H1 (cell line): ENCODE data around the gene OR2T35. TPM values are rescaled to one million over a fixed set of nuclear protein-coding genes. Genes with fewer than 3 reads are reported as not detected.
"Not testable (repeated sequence)": the region's sequence is repeated elsewhere in the genome, so short reads cannot be mapped to it uniquely, and the experiment has no call there.

Experiments
- CTCF ChIA-PET: fragments of 300-600 bp; sonication (Branson Sonifier 250); formaldehyde crosslinking; loops from one replicate; lab custom pipeline; 2021; ENCODE audit not compliant: partially characterized antibody; lab: Charles Lee
- POLR2A ChIA-PET: fragments of 300-600 bp; sonication (Branson Sonifier 250); formaldehyde crosslinking; loops from one replicate; lab custom pipeline; 2021; ENCODE audit warnings: inconsistent platforms; ENCODE audit not compliant: partially characterized antibody; lab: Charles Lee
- DNase-seq, 2 experiments: peaks; one replicate each; pipeline versions ENCODE4 v3.0.0 to v3.0.0-alpha.2; 2010 to 2022; ENCODE audit warnings: low spot score in 2 of 2, low read depth in 1 of 2, mixed read lengths in 1 of 2
- FAIRE-seq: peaks from 2 replicates; lab custom pipeline; 2011; peaks lifted over from hg19 to GRCh38; lab: Jason Lieb, UNC
- H2AFZ ChIP-seq: 2 replicates; pipeline ENCODE4 v1.8.1; 2012; ENCODE audit warnings: low read length, inconsistent platforms
- H2AK5ac ChIP-seq: 2 replicates; pipeline ENCODE4 v1.6.1; 2013; ENCODE audit warnings: low read depth, low read length
- H2BK120ac ChIP-seq: replicated peaks from 2 replicates; pipeline ENCODE3; 2013; ENCODE audit warnings: low read depth, low read length, inconsistent platforms
- H2BK12ac ChIP-seq: 2 replicates; pipeline ENCODE4 v1.6.1; 2013; ENCODE audit warnings: low read depth, low read length
- H2BK15ac ChIP-seq: 2 replicates; pipeline ENCODE4 v1.6.1; 2013; ENCODE audit warnings: low read length
- H2BK20ac ChIP-seq: 2 replicates; pipeline ENCODE4 v1.6.1; 2013; ENCODE audit warnings: low read length
- H2BK5ac ChIP-seq: 2 replicates; pipeline ENCODE4 v1.6.1; 2013; ENCODE audit warnings: low read depth, low read length
- H3K14ac ChIP-seq: 2 replicates; pipeline ENCODE4 v1.6.1; 2013; ENCODE audit warnings: inconsistent platforms; ENCODE audit not compliant: insufficient read length
- H3K18ac ChIP-seq: 2 replicates; pipeline ENCODE4 v1.6.1; 2013; ENCODE audit warnings: low read length; ENCODE audit errors: extremely low read depth
- H3K23ac ChIP-seq: 2 replicates; pipeline ENCODE4 v1.6.1; 2013; ENCODE audit warnings: inconsistent platforms; ENCODE audit not compliant: insufficient read length
- H3K23me2 ChIP-seq: 2 replicates; pipeline ENCODE4 v1.6.1; 2013; ENCODE audit warnings: low read depth, low read length
- H3K27ac ChIP-seq: 2 replicates; pipeline ENCODE4 v1.6.1; 2011; ENCODE audit warnings: low read depth, low read length, inconsistent platforms
- H3K27me3 ChIP-seq, 4 experiments: replicated peaks in 1 of 4; 1 replicate in 1 of 4; 2 replicates in 3 of 4; pipeline versions ENCODE4 v1.6.1 to v1.8.1; 2011 to 2013; ENCODE audit warnings: low read length in 3 of 4, mild to moderate bottlenecking in 3 of 4, inconsistent platforms in 2 of 4, mixed read lengths in 2 of 4, moderate library complexity in 1 of 4; ENCODE audit not compliant: control insufficient read depth in 3 of 4, insufficient read depth in 3 of 4; ENCODE audit errors: extremely low read depth in 1 of 4
- H3K36me3 ChIP-seq, 4 experiments: 2 replicates each; pipeline versions ENCODE4 v1.6.1 to v1.8.1; 2011 to 2013; ENCODE audit warnings: mild to moderate bottlenecking in 4 of 4, low read length in 3 of 4, moderate library complexity in 2 of 4, control low read depth in 1 of 4, inconsistent platforms in 1 of 4; ENCODE audit not compliant: insufficient read depth in 4 of 4, control insufficient read depth in 2 of 4
- H3K4ac ChIP-seq: replicated peaks from 2 replicates; pipeline ENCODE3; 2013; ENCODE audit warnings: low read length, low read depth, mixed read lengths, inconsistent platforms; ENCODE audit not compliant: insufficient read length
- H3K4me1 ChIP-seq, 4 experiments: replicated peaks in 1 of 4; 1 replicate in 1 of 4; 2 replicates in 3 of 4; pipeline versions ENCODE4 v1.6.1 to v1.8.1; 2011 to 2013; ENCODE audit warnings: low read length in 3 of 4, inconsistent platforms in 2 of 4, mixed read lengths in 1 of 4; ENCODE audit not compliant: insufficient read depth in 4 of 4, control insufficient read depth in 3 of 4
- H3K4me2 ChIP-seq, 2 experiments: 2 replicates each; pipeline versions ENCODE4 v1.6.1 to v1.8.1; 2011 to 2013; ENCODE audit warnings: low read depth in 2 of 2, low read length in 2 of 2, control low read depth in 1 of 2, inconsistent platforms in 1 of 2, mild to moderate bottlenecking in 1 of 2; ENCODE audit not compliant: insufficient read depth in 1 of 2
- H3K4me3 ChIP-seq, 4 experiments: fragments of 200-600, 300-600 bp in 1 of 4; sonication (generic), shearing (Covaris generic), sonication (Bioruptor Twin) in 1 of 4; 2 replicates each; pipeline versions ENCODE4 v1.5.1 to v1.8.1; 2011 to 2016; ENCODE audit warnings: low read length in 4 of 4, low read depth in 3 of 4, control low read depth in 2 of 4, inconsistent platforms in 2 of 4, mild to moderate bottlenecking in 2 of 4, mixed read lengths in 1 of 4, moderate library complexity in 1 of 4; ENCODE audit not compliant: insufficient read depth in 2 of 4; ENCODE audit errors: extremely low read depth in 1 of 4
- H3K56ac ChIP-seq: replicated peaks from 2 replicates; pipeline ENCODE3; 2013; ENCODE audit warnings: low read depth, mild to moderate bottlenecking, mixed read lengths, low read length, inconsistent platforms; ENCODE audit not compliant: insufficient read length
- H3K79me1 ChIP-seq: 2 replicates; pipeline ENCODE4 v1.6.1; 2013; ENCODE audit warnings: low read depth, low read length, control low read depth
- H3K79me2 ChIP-seq, 2 experiments: 2 replicates each; pipeline versions ENCODE4 v1.6.1 to v1.8.1; 2012 to 2013; ENCODE audit warnings: low read length in 2 of 2, mild to moderate bottlenecking in 2 of 2, inconsistent platforms in 1 of 2; ENCODE audit not compliant: insufficient read depth in 2 of 2, control insufficient read depth in 1 of 2
- H3K9ac ChIP-seq, 4 experiments: replicated peaks in 1 of 4; 1 replicate in 1 of 4; 2 replicates in 3 of 4; pipeline versions ENCODE4 v1.6.1 to v1.8.1; 2011 to 2013; ENCODE audit warnings: low read depth in 3 of 4, low read length in 3 of 4, control low read depth in 2 of 4, mild to moderate bottlenecking in 2 of 4, moderate library complexity in 2 of 4, inconsistent platforms in 1 of 4; ENCODE audit errors: extremely low read depth in 1 of 4
- H3K9me3 ChIP-seq, 2 experiments: 2 replicates each; pipeline versions ENCODE4 v1.6.1 to v1.8.1; 2012 to 2013; ENCODE audit warnings: mild to moderate bottlenecking in 2 of 2, moderate library complexity in 2 of 2, control low read depth in 1 of 2, inconsistent platforms in 1 of 2, low read depth in 1 of 2, low read length in 1 of 2, mixed read lengths in 1 of 2; ENCODE audit not compliant: insufficient read depth in 2 of 2
- H4K20me1 ChIP-seq, 2 experiments: replicated peaks in 1 of 2; 2 replicates each; pipeline versions ENCODE3 to v1.8.1; 2011 to 2013; ENCODE audit warnings: inconsistent platforms in 2 of 2, low read length in 2 of 2, mild to moderate bottlenecking in 1 of 2; ENCODE audit not compliant: insufficient read depth in 2 of 2, control insufficient read depth in 1 of 2
- H4K5ac ChIP-seq: 2 replicates; pipeline ENCODE4 v1.6.1; 2013; ENCODE audit warnings: low read length, low read depth, mixed read lengths, inconsistent platforms; ENCODE audit not compliant: insufficient read length
- H4K8ac ChIP-seq: 2 replicates; pipeline ENCODE4 v1.8.0; 2013; ENCODE audit warnings: mild to moderate bottlenecking, moderate library complexity, low read length, inconsistent platforms; ENCODE audit not compliant: insufficient read depth; ENCODE audit errors: extremely low read depth
- H4K91ac ChIP-seq: replicated peaks from 2 replicates; pipeline ENCODE3; 2013; ENCODE audit warnings: low read length, mixed read lengths, inconsistent platforms; ENCODE audit not compliant: insufficient read length
- WGBS, 2 experiments: shearing (Covaris generic) in 1 of 2; methylation state at CpG; one replicate each; pipeline versions ENCODE4 v1.1.6 to v1.1.7; 2013 to 2015; ENCODE audit warnings: low lambda C conversion rate in 2 of 2, mixed read lengths in 2 of 2, inconsistent platforms in 1 of 2, low coverage in 1 of 2, missing lambda C conversion rate in 1 of 2; ENCODE audit not compliant: insufficient replicate concordance in 2 of 2, insufficient coverage in 1 of 2, insufficient read length in 1 of 2; ENCODE audit errors: extremely low coverage in 1 of 2, missing lambda C conversion rate in 1 of 2; 5-methylcytosine and 5-hydroxymethylcytosine counted together
- long read RNA-seq, 2 experiments: library from RNA in 1 of 2; library from capped mRNA in 1 of 2; stranded (forward); transcript quantifications; one replicate each; pipeline ENCODE4 v2.0.0, GENCODE V29; 2021; ENCODE audit warnings: inconsistent platforms in 1 of 2
- polyA minus RNA-seq, 3 experiments: library from RNA; depleted of rRNA, polyadenylated mRNA; stranded (reverse); fragments of >200 nt; gene quantifications; 1 replicate in 2 of 3; 2 replicates in 1 of 3; pipeline ENCODE4 v1.2.3, GENCODE V29; 2011
- polyA plus RNA-seq, 7 experiments: library from polyadenylated mRNA; depleted of rRNA in 3 of 7; stranded (reverse) in 5 of 7; unstranded in 2 of 7; fragments of >200 nt in 5 of 7; fragments of 200-250 nt in 2 of 7; gene quantifications; 1 replicate in 5 of 7; 2 replicates in 1 of 7; 4 replicates in 1 of 7; pipeline versions ENCODE4 v1.2.1 to v1.2.3, GENCODE V29; 2011 to 2013; ENCODE audit warnings: missing spikeins in 2 of 7, mixed read lengths in 2 of 7
- total RNA-seq: library from RNA; stranded (reverse); fragmentation: NEBNext Ultra II Directional; extraction: Animal tissue kit (Norgen Biotek cat#: 25700); gene quantifications from 2 replicates; pipeline ENCODE4 v1.2.1, GENCODE V29; 2021

Gene OR2T35
- not detected in 2 replicates for total RNA-seq
- not detected in 2 replicates for polyA plus RNA-seq (2011; rRNA removed)
- not detected for polyA plus RNA-seq (2011; cell fraction: cytosol; rRNA removed)
- not detected for polyA plus RNA-seq (2011; cell fraction: nucleus; rRNA removed)
- not detected in 4 replicates for polyA plus RNA-seq (2012, experiment 1 of 2)
- not detected for polyA plus RNA-seq (2012, experiment 2 of 2)
- polyA plus RNA-seq (2013, experiment 1 of 2) = not detected
- not detected for polyA plus RNA-seq (2013, experiment 2 of 2)
- polyA minus RNA-seq (2011; rRNA and poly(A)+ RNA removed) = not detected in 2 replicates
- polyA minus RNA-seq (2011; cell fraction: cytosol; rRNA and poly(A)+ RNA removed) = not detected
- not detected for polyA minus RNA-seq (2011; cell fraction: nucleus; rRNA and poly(A)+ RNA removed)
- long read RNA-seq, experiment 1 = 0 reads
- long read RNA-seq, experiment 2 = 0 reads

- FAIRE-seq, H3K56ac ChIP-seq, H3K18ac ChIP-seq, H2BK15ac ChIP-seq, H2AFZ ChIP-seq, H2AK5ac ChIP-seq, H3K36me3 ChIP-seq, H2BK5ac ChIP-seq, CTCF ChIA-PET, H3K79me2 ChIP-seq, H3K4me3 ChIP-seq, H2BK120ac ChIP-seq, H3K79me1 ChIP-seq, H3K9me3 ChIP-seq, H3K9ac ChIP-seq, DNase-seq, H3K4me2 ChIP-seq, H3K14ac ChIP-seq, H4K8ac ChIP-seq, H3K4me1 ChIP-seq, POLR2A ChIA-PET, H4K5ac ChIP-seq, H3K4ac ChIP-seq, H3K23me2 ChIP-seq, H3K27me3 ChIP-seq, H2BK20ac ChIP-seq, H3K23ac ChIP-seq, H4K91ac ChIP-seq, H4K20me1 ChIP-seq, H3K27ac ChIP-seq, H2BK12ac ChIP-seq: not testable (repeated sequence)
- whole genome bisulfite sequencing, 2 experiments = no CpG with 5 or more reads among the region's 3 CpGs
Observed at GRCh38 chr1:248645178-248645577, at the start of gene OR2T35. OR2T35 (minus strand) TSS chr1:248645278; CDS start chr1:248639258, 6,020 bp downstream.
